OCI-LY7 (cell line): Measurements from ENCODE around the gene SUOX. TPM values are rescaled to one million over a fixed set of nuclear protein-coding genes. Genes with fewer than 3 reads are reported as not detected.

Experiments
- BruUV-seq: library from RNA; stranded (reverse); fragments of 400-500 nt; replicated peaks from 2 replicates; lab custom pipeline; 2021; lab: Mats Ljungman, UMichigan
- CTCF ChIA-PET: fragments of 300-600 bp; sonication (Branson Sonifier 250); formaldehyde crosslinking; loops from one replicate; lab custom pipeline; 2022; ENCODE audit warnings: antibody characterized with exemption; ENCODE audit not compliant: unreplicated experiment; lab: Charles Lee
- POLR2A ChIA-PET: fragments of 300-600 bp; sonication (Branson Sonifier 250); formaldehyde crosslinking; loops from one replicate; lab custom pipeline; 2022; ENCODE audit warnings: antibody characterized with exemption; lab: Charles Lee
- DNase-seq: peaks from one replicate; pipeline ENCODE4 v3.0.0-alpha.2; 2015; ENCODE audit warnings: low spot score
- H2AFZ ChIP-seq: fragments of 200-600 bp; sonication (generic), shearing (Covaris generic); 2 replicates; pipeline ENCODE4 v1.6.1; 2014; ENCODE audit warnings: mild to moderate bottlenecking, antibody characterized with exemption, low read length, moderate library complexity
- H3K27ac ChIP-seq: fragments of 200-600 bp; sonication (generic); 2 replicates; pipeline ENCODE4 v1.5.1; 2014; ENCODE audit warnings: mixed run types, low read depth, mild to moderate bottlenecking, moderate library complexity, low read length, inconsistent platforms; ENCODE audit not compliant: poor library complexity, severe bottlenecking
- H3K36me3 ChIP-seq: fragments of 200-600 bp; sonication (generic); 2 replicates; pipeline ENCODE4 v1.6.1; 2014; ENCODE audit warnings: mild to moderate bottlenecking, antibody characterized with exemption, low read length, moderate library complexity, mixed read lengths; ENCODE audit not compliant: insufficient read depth
- H3K4me1 ChIP-seq: fragments of 200-600 bp; sonication (generic); 2 replicates; pipeline ENCODE4 v1.5.1; 2014; ENCODE audit warnings: mild to moderate bottlenecking, low read length; ENCODE audit not compliant: insufficient read depth, poor library complexity, severe bottlenecking
- H3K4me2 ChIP-seq: fragments of 200-600 bp; sonication (generic); 2 replicates; pipeline ENCODE4 v1.6.1; 2014; ENCODE audit warnings: mild to moderate bottlenecking, low read length
- H3K4me3 ChIP-seq: fragments of 200-600 bp; sonication (generic); 2 replicates; pipeline ENCODE4 v1.5.1; 2014; ENCODE audit warnings: mild to moderate bottlenecking, low read depth, low read length; ENCODE audit not compliant: poor library complexity, severe bottlenecking
- H3K79me2 ChIP-seq: fragments of 200-600 bp; sonication (generic); 2 replicates; pipeline ENCODE4 v1.6.1; 2016; ENCODE audit warnings: low read depth, mild to moderate bottlenecking, low read length, moderate library complexity, mixed read lengths; ENCODE audit not compliant: insufficient read depth
- H3K9me2 ChIP-seq: fragments of 200-600 bp; sonication (generic); 2 replicates; pipeline ENCODE4 v1.6.1; 2016; ENCODE audit warnings: mild to moderate bottlenecking, low read length, mixed read lengths; ENCODE audit not compliant: insufficient read depth
- H3K9me3 ChIP-seq: fragments of 200-600 bp; sonication (generic); 2 replicates; pipeline ENCODE4 v1.6.1; 2014; ENCODE audit warnings: mild to moderate bottlenecking, mixed run types, low read length, mixed read lengths
- H4K20me1 ChIP-seq: fragments of 200-600 bp; sonication (generic); 2 replicates; pipeline ENCODE4 v1.6.1; 2014; ENCODE audit warnings: mild to moderate bottlenecking, antibody characterized with exemption, low read length, moderate library complexity, mixed read lengths; ENCODE audit not compliant: insufficient read depth
- CTCF ChIP-seq: fragments of 200-600 bp; sonication (generic); conservative IDR thresholded peaks from 2 replicates; pipeline ENCODE4 v1.5.1; 2014; ENCODE audit warnings: mild to moderate bottlenecking, antibody characterized with exemption, low read length, moderate library complexity, mixed read lengths
- EZH2phosphoT487 ChIP-seq: fragments of 200-600 bp; sonication (generic); IDR thresholded peaks from 2 replicates; pipeline ENCODE4 v1.6.1; 2018; ENCODE audit warnings: low read depth, borderline replicate concordance, mild to moderate bottlenecking, mixed run types, antibody characterized with exemption, low read length, moderate library complexity, mixed read lengths
- intact Hi-C: fragments of 100-400 bp; cut with micrococcal nuclease; formaldehyde crosslinking; loops from one replicate; pipeline ENCODE4 v1.10.0; 2022; ENCODE audit not compliant: unreplicated experiment
- total RNA-seq, 2 experiments: library from RNA; depleted of rRNA in 1 of 2; stranded (reverse); fragments of >200 nt in 1 of 2; shearing (Covaris generic) in 1 of 2; gene quantifications; 2 replicates each; pipeline ENCODE4 v1.2.3, GENCODE V29; 2014 to 2022

Gene SUOX
- total RNA-seq, 2 experiments from 2014 or later = 2.7 to 6.4 TPM

GRCh38 chr12:55955800-55956508 lies 41.1 kb upstream of the SUOX start:
- no peak overlapping the region for H3K27ac ChIP-seq
- H2AFZ ChIP-seq = no peak overlapping the region
- no peaks in the 10 kb centered on the region for H3K9me2 ChIP-seq
- CTCF ChIA-PET = interaction anchor here (0.5 kb wide), 1 partner anchor 1767 kb away, joined by 3 read pairs; no protein-coding TSS in a partner anchor
- no TSS peak for BruUV-seq
- H3K4me1 ChIP-seq = no peaks in the 10 kb centered on the region
- H3K79me2 ChIP-seq = no peaks in the 10 kb centered on the region
- no peaks in the 10 kb centered on the region for H4K20me1 ChIP-seq
- DNase-seq = peak; percentile 45
- no peak for TF ChIP-seq EZH2phosphoT487
- TF ChIP-seq CTCF = peak; percentile 70
- no peaks in the 10 kb centered on the region for H3K9me3 ChIP-seq
- POLR2A ChIA-PET = interaction anchor here (0.6 to 1.3 kb wide), 5 partner anchors 8 to 269 kb away, joined by 3 to 7 read pairs (median 5); partner anchors contain the start of genes ORMDL2 and SARNP
- peaks cover 43% of the 10 kb centered on the region for H3K36me3 ChIP-seq
- no peak overlapping the region for H3K4me2 ChIP-seq
- H3K4me3 ChIP-seq = no peak overlapping the region
- intact Hi-C loops = no loop called here

GRCh38 chr12:55957106-55957859 lies 39.8 kb upstream of the SUOX start:
- DNase-seq = no peak
- Histone ChIP-seq H3K4me3 (no peak overlapping the region), H3K9me2 (no peaks in the 10 kb centered on the region), H3K4me2 (no peak overlapping the region), H3K27ac (no peak overlapping the region), H2AFZ (no peak overlapping the region), H3K4me1 (no peaks in the 10 kb centered on the region), H4K20me1 (no peaks in the 10 kb centered on the region), H3K79me2 (no peaks in the 10 kb centered on the region), H3K9me3 (no peaks in the 10 kb centered on the region), H3K36me3 (peaks cover 30% of the 10 kb centered on the region)
- CTCF ChIA-PET = no interaction called here
- no TSS peak for BruUV-seq
- POLR2A ChIA-PET = interaction anchor here (0.6 to 1.3 kb wide), 4 partner anchors 9 to 187 kb away, joined by 3 to 5 read pairs (median 5); partner anchors contain the start of genes ORMDL2 and SARNP
- TF ChIP-seq EZH2phosphoT487 = no peak
- no peak for TF ChIP-seq CTCF
- intact Hi-C loops = no loop called here
